Uterus (tissue), 4 donors: ENCODE results near the gene AHCYL1. TPM values are rescaled to one million over a fixed set of nuclear protein-coding genes. Genes with fewer than 3 reads are reported as not detected.
"Not testable (repeated sequence)": the region's sequence is repeated elsewhere in the genome, so short reads cannot be mapped to it uniquely, and the experiment has no call there.

Source experiments
- DNase-seq, 2 donors: peaks; one replicate each; pipeline ENCODE4 v3.0.0-alpha.2; 2019 to 2020
- H3K27ac ChIP-seq, 2 donors: fragments of 200-600 bp; sonication (generic); 1 replicate in 1 of 2; 2 replicates in 1 of 2; pipeline ENCODE4 v1.5.1; 2016 to 2018
- H3K27me3 ChIP-seq, 2 donors: fragments of 200-600 bp; sonication (generic); one replicate each; pipeline ENCODE4 v1.5.1; 2018 to 2019; ENCODE audit warnings: control low read depth in 1 of 2
- H3K36me3 ChIP-seq, 2 donors: fragments of 200-600 bp; sonication (generic); one replicate each; pipeline ENCODE4 v1.5.1; 2019; ENCODE audit warnings: control low read depth in 1 of 2
- H3K4me1 ChIP-seq, 2 donors: fragments of 200-600 bp; sonication (generic); one replicate each; pipeline ENCODE4 v1.5.1; 2018 to 2019; ENCODE audit warnings: control low read depth in 1 of 2
- H3K4me3 ChIP-seq, 2 donors: fragments of 200-600 bp; sonication (generic); 1 replicate in 1 of 2; 2 replicates in 1 of 2; pipeline ENCODE4 v1.5.1; 2018 to 2019; ENCODE audit warnings: mild to moderate bottlenecking in 1 of 2
- H3K9me3 ChIP-seq, 2 donors: fragments of 200-600 bp; sonication (generic); one replicate each; pipeline ENCODE4 v1.5.1; 2019; ENCODE audit warnings: control low read depth in 1 of 2
- CTCF ChIP-seq, 4 experiments: fragments of 200-600 bp in 2 of 4; fragments of 450-650 bp in 2 of 4; sonication (generic) in 2 of 4; IDR thresholded peaks; one replicate each; pipeline ENCODE4 v1.5.1; 2016 to 2019; ENCODE audit warnings: antibody characterized with exemption in 4 of 4, mild to moderate bottlenecking in 2 of 4, moderate library complexity in 1 of 4
- POLR2A ChIP-seq, 2 donors: fragments of 450-650 bp; IDR thresholded peaks; one replicate each; pipeline ENCODE4 v1.6.1; 2016; ENCODE audit warnings: antibody characterized with exemption in 2 of 2, mild to moderate bottlenecking in 1 of 2, moderate library complexity in 1 of 2
- intact Hi-C: fragments of 100-400 bp; cut with DNase I; formaldehyde crosslinking; loops from one replicate; pipeline ENCODE4 v1.15.1; 2023; ENCODE audit warnings: low total_unique reads
- total RNA-seq, 4 donors: library from RNA; depleted of rRNA in 3 of 4; stranded (reverse); fragments of >200 nt in 3 of 4; gene quantifications; one replicate each; pipeline versions ENCODE4 v1.1.0 to v1.2.4, GENCODE V29; 2014 to 2023
- donor health status: DM: yes; HTN: yes; CAD: no.

AHCYL1 gene
- total RNA-seq, 4 donors from 2014 or later: 51.2 to 183 (median 70.2) TPM

GRCh38 chr1:110018396-110018795 lies 33.8 kb downstream of the AHCYL1 start:
- Histone ChIP-seq H3K9me3 (no peaks in the 10 kb centered on the region), H3K27ac (no peak overlapping the region), H3K36me3 (no peaks in the 10 kb centered on the region), H3K27me3 (no peaks in the 10 kb centered on the region), H3K4me1 (no peaks in the 10 kb centered on the region), H3K4me3 (no peak overlapping the region)
- TF ChIP-seq POLR2A (IDR thresholded peaks at IDR 0.05) (no peak), CTCF (IDR thresholded peaks at IDR 0.05) (no peak)
- DNase-seq: no peak
- intact Hi-C loops: no loop called here

- TF ChIP-seq CTCF (IDR thresholded peaks at IDR 0.05): no peak
- TF ChIP-seq POLR2A (IDR thresholded peaks at IDR 0.05): no peak
- Histone ChIP-seq H3K27ac (no peak overlapping the region), H3K27me3 (no peaks in the 10 kb centered on the region), H3K4me1 (no peaks in the 10 kb centered on the region), H3K36me3 (no peaks in the 10 kb centered on the region), H3K4me3 (no peak overlapping the region), H3K9me3 (no peaks in the 10 kb centered on the region)
- no peak for DNase-seq
- intact Hi-C loops: no loop called here
These were observed 35.2 kb downstream of the AHCYL1 start for GRCh38 chr1:110019770-110020169.

- H3K4me1 ChIP-seq: no peaks in the 10 kb centered on the region
- intact Hi-C loops: no loop called here
- H3K27ac ChIP-seq: no peak overlapping the region
- no peaks in the 10 kb centered on the region for H3K36me3 ChIP-seq
- no peak overlapping the region for H3K4me3 ChIP-seq
- H3K9me3 ChIP-seq: no peaks in the 10 kb centered on the region
- TF ChIP-seq CTCF (IDR thresholded peaks at IDR 0.05) (no peak), POLR2A (IDR thresholded peaks at IDR 0.05) (no peak)
- no peak for DNase-seq
- no peaks in the 10 kb centered on the region for H3K27me3 ChIP-seq
These were observed 36.7 kb downstream of the AHCYL1 start for GRCh38 chr1:110021285-110021684.

DNA sequence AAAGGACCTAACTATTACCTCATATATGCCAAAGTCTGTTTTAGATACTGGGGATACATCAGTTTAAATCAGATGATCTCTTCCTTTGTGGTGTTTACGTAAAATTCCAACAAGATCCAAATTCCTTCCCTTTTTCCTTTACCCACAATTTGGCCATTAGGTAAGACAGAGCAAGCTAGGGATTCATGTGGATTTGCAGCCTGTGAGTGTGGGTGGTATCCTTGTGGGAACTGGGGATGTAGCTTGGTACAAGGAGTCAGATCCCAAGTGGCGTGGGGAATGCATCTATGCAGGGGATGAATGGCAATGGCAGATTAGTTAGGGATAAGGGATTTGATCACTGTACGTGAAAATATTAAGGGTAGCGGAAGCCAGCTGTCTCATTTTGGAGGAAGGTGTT lies 40.0 kb downstream of the AHCYL1 start:
- Histone ChIP-seq H3K9me3 (no peaks in the 10 kb centered on the region), H3K27ac (no peak overlapping the region), H3K36me3 (no peaks in the 10 kb centered on the region), H3K4me3 (no peak overlapping the region), H3K27me3 (no peaks in the 10 kb centered on the region), H3K4me1 (no peaks in the 10 kb centered on the region)
- no peak for DNase-seq
- intact Hi-C loops: no loop called here
- TF ChIP-seq CTCF (IDR thresholded peaks at IDR 0.05) (no peak), POLR2A (IDR thresholded peaks at IDR 0.05) (no peak)

DNA sequence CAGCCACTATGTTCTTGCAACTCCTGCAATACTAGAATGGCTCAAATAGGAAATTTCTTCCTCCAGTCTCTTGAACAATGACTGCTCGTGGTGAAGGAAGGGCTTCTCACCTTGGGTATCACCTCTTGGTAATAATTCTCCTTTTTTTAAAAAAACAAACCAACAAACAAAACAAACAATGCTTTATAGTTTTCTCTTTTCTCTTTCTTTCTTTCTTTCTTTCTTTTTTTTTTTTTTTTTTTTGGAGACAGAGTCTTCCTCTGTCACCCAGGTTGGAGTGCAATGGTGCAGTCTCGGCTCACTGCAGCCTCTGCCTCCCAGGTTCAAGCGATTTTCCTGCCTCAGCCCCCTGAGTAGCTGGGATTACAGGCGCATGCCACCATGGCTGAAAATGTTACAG lies 46.1 kb downstream of the AHCYL1 start:
- intact Hi-C loops, DNase-seq, H3K27ac ChIP-seq, H3K36me3 ChIP-seq, H3K4me1 ChIP-seq, H3K9me3 ChIP-seq, H3K4me3 ChIP-seq, H3K27me3 ChIP-seq: not testable (repeated sequence)

GRCh38 chr1:110032327-110032726 lies 47.8 kb downstream of the AHCYL1 start:
- no peak for DNase-seq
- Histone ChIP-seq H3K27me3 (no peaks in the 10 kb centered on the region), H3K4me3 (no peak overlapping the region), H3K27ac (no peak overlapping the region), H3K36me3 (no peaks in the 10 kb centered on the region), H3K9me3 (no peaks in the 10 kb centered on the region), H3K4me1 (peaks cover 0 to 5% of the 10 kb centered on the region in 2 donors)
- no peak for TF ChIP-seq POLR2A (IDR thresholded peaks at IDR 0.05)
- no peak for TF ChIP-seq CTCF (IDR thresholded peaks at IDR 0.05)
- intact Hi-C loops: no loop called here
